GM12878 (cell line): ENCODE measurements around the gene PCGF1. TPM values are rescaled to one million over a fixed set of nuclear protein-coding genes. Genes with fewer than 3 reads are reported as not detected.

Experiments
- CBFB ChIP-seq: IDR thresholded peaks from 2 replicates; pipeline ENCODE4 v1.6.1; 2016; ENCODE audit warnings: antibody characterized with exemption, low read depth
- CREM ChIP-seq: IDR thresholded peaks from 2 replicates; pipeline ENCODE4 v1.6.1; 2014; ENCODE audit warnings: antibody characterized with exemption, low read depth
- EED ChIP-seq: sonication (generic); IDR thresholded peaks from 2 replicates; pipeline ENCODE4 v1.6.1; 2016; ENCODE audit warnings: antibody characterized with exemption, low read depth
- ETV6 ChIP-seq, 2 experiments: fragments of 450-650 bp in 1 of 2; IDR thresholded peaks in 1 of 2; conservative IDR thresholded peaks in 1 of 2; 2 replicates each; pipeline ENCODE4 v1.6.1; 2014; ENCODE audit warnings: antibody characterized with exemption in 1 of 2, borderline replicate concordance in 1 of 2, low read depth in 1 of 2, mild to moderate bottlenecking in 1 of 2, moderate library complexity in 1 of 2
- GATAD2B ChIP-seq: fragments of 450-650 bp; conservative IDR thresholded peaks from 2 replicates; pipeline ENCODE4 v1.6.1; 2017; ENCODE audit warnings: low read depth, mild to moderate bottlenecking, moderate library complexity
- HDGF ChIP-seq: fragments of 450-650 bp; IDR thresholded peaks from 2 replicates; pipeline ENCODE4 v1.6.1; 2016; ENCODE audit warnings: antibody characterized with exemption
- IKZF1 ChIP-seq: fragments of 450-650 bp; conservative IDR thresholded peaks from 2 replicates; pipeline ENCODE4 v1.6.1; 2017; ENCODE audit warnings: antibody characterized with exemption, mild to moderate bottlenecking
- IRF4 ChIP-seq: IDR thresholded peaks from 2 replicates; pipeline ENCODE4 v1.6.1; 2011; ENCODE audit warnings: low read depth, low read length
- JUNB ChIP-seq: IDR thresholded peaks from 2 replicates; pipeline ENCODE4 v1.6.1; 2016; ENCODE audit warnings: antibody characterized with exemption, mild to moderate bottlenecking
- KAT2A ChIP-seq: conservative IDR thresholded peaks from 2 replicates; pipeline ENCODE4 v1.6.1; 2011; ENCODE audit warnings: low read depth, low read length; ENCODE audit not compliant: control insufficient read depth
- MTA2 ChIP-seq: fragments of 450-650 bp; IDR thresholded peaks from 2 replicates; pipeline ENCODE4 v1.6.1; 2016; ENCODE audit warnings: low read depth, mild to moderate bottlenecking, moderate library complexity
- NFYB ChIP-seq: IDR thresholded peaks from 2 replicates; pipeline ENCODE4 v1.6.1; 2011; ENCODE audit warnings: low read depth, mild to moderate bottlenecking, low read length, improper control_type of control experiment, moderate library complexity; ENCODE audit not compliant: insufficient read depth
- NR2C2 ChIP-seq: IDR thresholded peaks from 2 replicates; pipeline ENCODE4 v1.6.1; 2011; ENCODE audit warnings: borderline replicate concordance, low read depth; ENCODE audit not compliant: control insufficient read depth, insufficient read length
- SMAD1 ChIP-seq: fragments of 450-650 bp; IDR thresholded peaks from 2 replicates; pipeline ENCODE4 v1.6.1; 2018; ENCODE audit warnings: mild to moderate bottlenecking, low read depth; ENCODE audit not compliant: partially characterized antibody
- SRF ChIP-seq, 2 experiments: IDR thresholded peaks; 2 replicates each; pipeline ENCODE4 v1.6.1; 2011; ENCODE audit warnings: low read depth in 2 of 2, low read length in 2 of 2, mild to moderate bottlenecking in 1 of 2, moderate library complexity in 1 of 2
- TAF1 ChIP-seq: IDR thresholded peaks from 2 replicates; pipeline ENCODE4 v1.6.1; 2011; ENCODE audit warnings: mild to moderate bottlenecking, low read depth, low read length, borderline replicate concordance
- TCF3 ChIP-seq: IDR thresholded peaks from 2 replicates; pipeline ENCODE4 v1.6.1; 2012; ENCODE audit warnings: low read depth, mild to moderate bottlenecking, low read length, borderline replicate concordance; ENCODE audit not compliant: insufficient read depth
- YY1 ChIP-seq: IDR thresholded peaks from 2 replicates; pipeline ENCODE4 v1.6.1; 2011; ENCODE audit warnings: low read depth, mild to moderate bottlenecking, low read length
- ZBTB40 ChIP-seq: fragments of 450-650 bp; IDR thresholded peaks from 2 replicates; pipeline ENCODE4 v1.6.1; 2016; ENCODE audit warnings: mild to moderate bottlenecking, moderate library complexity, borderline replicate concordance
- ZNF217 ChIP-seq: fragments of 450-650 bp; IDR thresholded peaks from 2 replicates; pipeline ENCODE4 v1.6.1; 2017; ENCODE audit warnings: antibody characterized with exemption, mild to moderate bottlenecking
- ZNF24 ChIP-seq: fragments of 450-650 bp; IDR thresholded peaks from 2 replicates; pipeline ENCODE4 v1.6.1; 2017; ENCODE audit warnings: antibody characterized with exemption, mild to moderate bottlenecking
- polyA plus RNA-seq, 11 experiments: library from polyadenylated mRNA; depleted of rRNA in 4 of 11; unstranded in 6 of 11; stranded (reverse) in 5 of 11; fragments of >200 nt; fragmentation: Nextera tagmentation in 4 of 11; fragmentation: Illumina TruSeq in 1 of 11; extraction: Ambion mirVana in 4 of 11; extraction: Trizol in 1 of 11; gene quantifications; 1 replicate in 1 of 11; 2 replicates in 10 of 11; pipeline versions ENCODE4 v1.2.1 to v1.2.3, GENCODE V29; 2011 to 2016; ENCODE audit warnings: inconsistent platforms in 2 of 11, missing spikeins in 2 of 11, low read depth in 1 of 11
- total RNA-seq, 4 experiments: library from RNA; depleted of rRNA in 3 of 4; stranded (reverse); fragments of >200 nt in 3 of 4; fragmentation: Illumina TruSeq in 1 of 4; extraction: Trizol in 1 of 4; gene quantifications; 2 replicates each; pipeline versions ENCODE4 v1.2.1 to v1.2.3, GENCODE V29; 2013 to 2021
- TF ChIP-seq, protein P1 (sequence below): fragments of 450-650 bp; IDR thresholded peaks from 2 replicates; pipeline ENCODE4 v1.6.1; 2018; ENCODE audit warnings: mild to moderate bottlenecking, low read depth, moderate library complexity; ENCODE audit not compliant: partially characterized antibody

The PCGF1 gene
- total and polyA plus RNA-seq, 10 of the 15 experiments (the other 5 are each of a cell fraction or from before 2014, with no cell fraction given) = 23.1 to 50.8 (median 27.4) TPM

DNA sequence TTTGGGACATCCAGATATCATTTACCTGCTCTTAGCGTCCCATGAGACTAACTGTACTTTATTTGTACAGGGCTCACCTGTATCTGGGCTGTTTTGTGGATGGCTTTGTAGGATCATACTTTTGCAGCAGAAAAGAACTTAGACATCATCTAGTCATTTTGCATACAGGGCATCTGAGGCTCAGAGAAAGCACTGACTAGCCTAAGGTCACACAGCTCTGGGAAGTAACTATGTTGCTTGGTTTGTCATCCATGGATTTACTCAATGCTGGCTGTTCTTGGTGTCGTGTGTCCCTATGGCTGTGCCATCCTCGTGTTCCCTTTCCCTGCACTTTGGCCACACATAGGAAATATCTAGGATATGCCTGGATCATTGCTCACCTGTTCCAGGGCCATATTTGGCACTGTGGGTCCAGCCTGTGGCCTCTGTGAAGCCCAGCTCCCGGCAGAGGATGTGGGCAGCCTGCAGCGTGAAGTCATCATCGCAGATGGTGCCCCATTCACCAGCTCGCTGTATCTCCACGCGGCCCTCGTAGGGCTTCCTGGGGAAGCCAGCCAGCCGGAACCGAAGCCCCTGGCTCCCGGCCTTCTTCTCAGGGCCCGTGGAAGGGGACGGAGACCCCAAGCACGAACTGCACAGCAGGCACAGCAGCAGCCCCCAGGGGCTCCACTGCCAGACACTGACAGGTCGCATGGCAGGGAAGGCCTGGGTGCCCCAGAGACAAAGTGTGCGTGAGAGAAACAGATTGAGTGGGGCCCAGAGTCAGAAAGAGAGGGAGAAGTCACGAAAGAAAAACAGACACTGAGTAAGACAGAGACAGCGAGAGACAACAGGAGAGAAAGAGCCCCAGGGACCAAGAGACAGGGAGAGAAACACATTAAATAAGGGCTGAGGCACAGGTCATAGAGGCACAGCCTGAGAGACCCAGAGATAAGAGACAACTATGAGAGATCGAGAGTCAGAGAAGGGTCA, 44.7 kb upstream of the PCGF1 start (continued):
- TF ChIP-seq, protein P1, sequence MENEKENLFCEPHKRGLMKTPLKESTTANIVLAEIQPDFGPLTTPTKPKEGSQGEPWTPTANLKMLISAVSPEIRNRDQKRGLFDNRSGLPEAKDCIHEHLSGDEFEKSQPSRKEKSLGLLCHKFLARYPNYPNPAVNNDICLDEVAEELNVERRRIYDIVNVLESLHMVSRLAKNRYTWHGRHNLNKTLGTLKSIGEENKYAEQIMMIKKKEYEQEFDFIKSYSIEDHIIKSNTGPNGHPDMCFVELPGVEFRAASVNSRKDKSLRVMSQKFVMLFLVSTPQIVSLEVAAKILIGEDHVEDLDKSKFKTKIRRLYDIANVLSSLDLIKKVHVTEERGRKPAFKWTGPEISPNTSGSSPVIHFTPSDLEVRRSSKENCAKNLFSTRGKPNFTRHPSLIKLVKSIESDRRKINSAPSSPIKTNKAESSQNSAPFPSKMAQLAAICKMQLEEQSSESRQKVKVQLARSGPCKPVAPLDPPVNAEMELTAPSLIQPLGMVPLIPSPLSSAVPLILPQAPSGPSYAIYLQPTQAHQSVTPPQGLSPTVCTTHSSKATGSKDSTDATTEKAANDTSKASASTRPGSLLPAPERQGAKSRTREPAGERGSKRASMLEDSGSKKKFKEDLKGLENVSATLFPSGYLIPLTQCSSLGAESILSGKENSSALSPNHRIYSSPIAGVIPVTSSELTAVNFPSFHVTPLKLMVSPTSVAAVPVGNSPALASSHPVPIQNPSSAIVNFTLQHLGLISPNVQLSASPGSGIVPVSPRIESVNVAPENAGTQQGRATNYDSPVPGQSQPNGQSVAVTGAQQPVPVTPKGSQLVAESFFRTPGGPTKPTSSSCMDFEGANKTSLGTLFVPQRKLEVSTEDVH = no peak
- no peak for TF ChIP-seq KAT2A
- peak; percentile 58; the same call in 1 of the 2 replicates for TF ChIP-seq TCF3
- peak; percentile 55 for TF ChIP-seq IKZF1
- no peak for TF ChIP-seq NR2C2
- TF ChIP-seq ZBTB40 = no peak; the same call in 1 of the 2 replicates
- TF ChIP-seq MTA2 = peak; percentile 34; the same call in 1 of the 2 replicates
- TF ChIP-seq NFYB = no peak
- no peak for TF ChIP-seq IRF4
- TF ChIP-seq SRF (IDR thresholded peaks at IDR 0.05; ENCODE audit: low read depth in 2 of 2, low read length in 2 of 2) = peak in 1 of 2 experiments; percentile 55; a peak in 1 of 4 replicates
- 0 out of 2 replicates have a peak, but pooled peaks have one; percentile 19 for TF ChIP-seq CBFB
- TF ChIP-seq YY1 = 0 out of 2 replicates have a peak, but pooled peaks have one; percentile 2
- peak; percentile 44 for TF ChIP-seq EED
- no peak for TF ChIP-seq ZNF24
- peak; percentile 60; the same call in 1 of the 2 replicates for TF ChIP-seq JUNB
- 0 out of 4 replicates have a peak, but pooled peaks of 1 of the 2 experiments have one; percentile 53 for TF ChIP-seq ETV6 (conservative IDR thresholded peaks at IDR 0.05 in 1 of 2, IDR thresholded peaks at IDR 0.05 in 1 of 2; ENCODE audit: borderline replicate concordance in 1 of 2, low read depth in 1 of 2)
- TF ChIP-seq CREM = peak; percentile 57; the same call in 1 of the 2 replicates
- TF ChIP-seq GATAD2B = peak; percentile 71; the same call in 1 of the 2 replicates
- TF ChIP-seq HDGF = peak; percentile 92; the same call in 1 of the 2 replicates
- TF ChIP-seq SMAD1 = no peak
- TF ChIP-seq ZNF217 = peak; percentile 38; the same call in 1 of the 2 replicates
- 0 out of 2 replicates have a peak, but pooled peaks have one; percentile 11 for TF ChIP-seq TAF1
